Lower lobe of right lung (tissue), 2 donors: ENCODE results near the gene CSMD2. TPM values are rescaled to one million over a fixed set of nuclear protein-coding genes. Genes with fewer than 3 reads are reported as not detected.

Source experiments
- ATAC-seq, 2 donors: fragments of 200-7000 bp; cut with Tn5 transposase; one replicate each; pipeline ENCODE4 v1.9.1; 2020 to 2022; ENCODE audit warnings: mild to moderate bottlenecking in 2 of 2, moderate library complexity in 2 of 2
- DNase-seq: peaks from one replicate; pipeline ENCODE4 v3.0.0-alpha.2; 2020
- H3K27ac ChIP-seq: fragments of 200-600 bp; one replicate; pipeline ENCODE4 v1.8.0; 2022
- H3K27me3 ChIP-seq: fragments of 200-600 bp; one replicate; pipeline ENCODE4 v1.8.0; 2022; ENCODE audit warnings: low read depth
- H3K36me3 ChIP-seq: fragments of 200-600 bp; one replicate; pipeline ENCODE4 v1.8.0; 2022; ENCODE audit warnings: mild to moderate bottlenecking
- H3K4me1 ChIP-seq: fragments of 200-600 bp; one replicate; pipeline ENCODE4 v1.8.0; 2022
- H3K4me3 ChIP-seq: fragments of 200-600 bp; one replicate; pipeline ENCODE4 v1.8.0; 2022; ENCODE audit warnings: mild to moderate bottlenecking
- H3K9me3 ChIP-seq: fragments of 200-600 bp; one replicate; pipeline ENCODE4 v1.8.0; 2022
- CTCF ChIP-seq: fragments of 200-600 bp; IDR thresholded peaks from one replicate; pipeline ENCODE4 v1.8.0; 2022; ENCODE audit warnings: antibody characterized with exemption, mild to moderate bottlenecking
- intact Hi-C: fragments of 100-400 bp; cut with DNase I; formaldehyde crosslinking; loops from one replicate; pipeline ENCODE4 v1.11.0; 2022
- total RNA-seq: library from RNA; stranded (reverse); fragmentation: NEBNext Ultra II Directional; extraction: Animal tissue kit (Norgen Biotek cat#: 25700); gene quantifications from one replicate; pipeline ENCODE4 v1.2.1, GENCODE V29; 2021
- donor health status: DM: no; HTN: yes; CAD: no; lungs with severe emphysema.

The CSMD2 gene
- total RNA-seq, 1 donor from 2014 or later = 1.1 TPM

- H3K4me1 ChIP-seq = no peaks in the 10 kb centered on the region
- no peak for TF ChIP-seq CTCF
- no peaks in the 10 kb centered on the region for H3K9me3 ChIP-seq
- no peak overlapping the region for H3K27ac ChIP-seq
- ATAC-seq (no peak), DNase-seq (no peak)
- no peak overlapping the region for H3K4me3 ChIP-seq
- intact Hi-C loops = no loop called here
- H3K36me3 ChIP-seq = no peaks in the 10 kb centered on the region
- H3K27me3 ChIP-seq = peaks cover 8% of the 10 kb centered on the region
Measured at GRCh38 chr1:33875862-33876261, 289.2 kb downstream of the CSMD2 start.

GRCh38 chr1:33874636-33875035 lies 290.4 kb downstream of the CSMD2 start:
- Histone ChIP-seq H3K4me3 (no peak overlapping the region), H3K9me3 (no peaks in the 10 kb centered on the region), H3K36me3 (no peaks in the 10 kb centered on the region), H3K4me1 (no peaks in the 10 kb centered on the region), H3K27me3 (peaks cover 7% of the 10 kb centered on the region), H3K27ac (no peak overlapping the region)
- intact Hi-C loops = no loop called here
- no peak for DNase-seq
- no peak for TF ChIP-seq CTCF
- no peak for ATAC-seq

GRCh38 chr1:33872683-33873082 lies 292.3 kb downstream of the CSMD2 start:
- TF ChIP-seq CTCF = no peak
- intact Hi-C loops = no loop called here
- no peaks in the 10 kb centered on the region for H3K36me3 ChIP-seq
- no peak overlapping the region for H3K4me3 ChIP-seq
- H3K4me1 ChIP-seq = no peaks in the 10 kb centered on the region
- H3K9me3 ChIP-seq = no peaks in the 10 kb centered on the region
- H3K27me3 ChIP-seq = peaks cover 7% of the 10 kb centered on the region
- DNase-seq (no peak), ATAC-seq (no peak)
- no peak overlapping the region for H3K27ac ChIP-seq

- Histone ChIP-seq H3K27me3 (peaks cover 7% of the 10 kb centered on the region), H3K4me3 (no peak overlapping the region), H3K36me3 (no peaks in the 10 kb centered on the region), H3K9me3 (no peaks in the 10 kb centered on the region), H3K27ac (no peak overlapping the region), H3K4me1 (no peaks in the 10 kb centered on the region)
- no peak for DNase-seq
- no peak for ATAC-seq
- no peak for TF ChIP-seq CTCF
- intact Hi-C loops = no loop called here
Measured at GRCh38 chr1:33872275-33872674, 292.8 kb downstream of the CSMD2 start.

GRCh38 chr1:33867684-33868083 lies 297.3 kb downstream of the CSMD2 start:
- no peak overlapping the region for H3K27ac ChIP-seq
- no peak for TF ChIP-seq CTCF
- no peak for DNase-seq
- H3K4me1 ChIP-seq = no peaks in the 10 kb centered on the region
- no peaks in the 10 kb centered on the region for H3K9me3 ChIP-seq
- H3K36me3 ChIP-seq = no peaks in the 10 kb centered on the region
- no peaks in the 10 kb centered on the region for H3K27me3 ChIP-seq
- no peak overlapping the region for H3K4me3 ChIP-seq
- intact Hi-C loops = no loop called here
- no peak for ATAC-seq

GRCh38 chr1:33866281-33866680 lies 298.7 kb downstream of the CSMD2 start:
- Histone ChIP-seq H3K27me3 (no peaks in the 10 kb centered on the region), H3K4me1 (no peaks in the 10 kb centered on the region), H3K4me3 (no peak overlapping the region), H3K9me3 (no peaks in the 10 kb centered on the region), H3K36me3 (no peaks in the 10 kb centered on the region), H3K27ac (no peak overlapping the region)
- intact Hi-C loops = no loop called here
- no peak for TF ChIP-seq CTCF
- ATAC-seq = no peak
- DNase-seq = no peak
